OCI-LY1 (cell line): ENCODE measurements around the gene TYW1.
"Not testable (repeated sequence)": the region's sequence is repeated elsewhere in the genome, so short reads cannot be mapped to it uniquely, and the experiment has no call there.

Source experiments
- CTCF ChIP-seq: fragments of 200-600 bp; sonication (generic), shearing (Covaris generic); IDR thresholded peaks from 2 replicates; pipeline ENCODE4 v1.5.1; 2017; ENCODE audit warnings: mild to moderate bottlenecking, antibody characterized with exemption, low read length, moderate library complexity, mixed read lengths
- EZH2 ChIP-seq: fragments of 200-600 bp; sonication (generic), shearing (Covaris generic); IDR thresholded peaks from 2 replicates; pipeline ENCODE4 v1.8.0; 2017; ENCODE audit warnings: borderline replicate concordance, mixed run types, mild to moderate bottlenecking, antibody characterized with exemption, low read length, moderate library complexity, mixed read lengths

DNA sequence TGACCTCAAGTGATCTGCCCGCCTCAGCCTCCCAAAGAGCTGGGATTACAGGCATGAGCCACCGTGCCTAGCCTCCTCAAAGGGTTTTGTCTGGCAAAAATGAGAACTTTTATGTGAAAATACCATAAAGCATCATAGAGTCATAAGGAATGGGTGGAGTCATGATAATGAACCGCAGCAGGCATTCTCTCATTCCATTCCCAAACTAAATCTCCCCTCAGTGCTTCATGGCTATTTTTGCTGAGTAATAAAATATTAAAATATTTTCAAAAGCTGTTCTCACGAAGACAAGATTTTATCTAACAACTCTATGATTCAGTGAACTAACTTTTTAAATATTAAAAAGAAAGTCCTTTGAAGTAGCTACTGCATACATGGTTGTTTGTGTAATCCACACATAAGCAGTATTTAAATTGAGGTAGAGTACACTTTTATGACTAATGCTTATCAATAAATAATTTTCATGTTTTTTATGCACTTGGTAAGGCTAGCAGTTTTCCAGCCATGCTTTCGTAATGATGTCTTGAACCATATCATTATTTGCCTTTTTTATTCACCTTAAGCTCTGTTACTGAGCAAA lies 195.6 kb downstream of the TYW1 start:
- TF ChIP-seq CTCF, EZH2: not testable (repeated sequence)
